Gastrocnemius medialis (tissue), 4 donors: Measurements from ENCODE around the gene DRICH1.
"Not testable (repeated sequence)": the region's sequence is repeated elsewhere in the genome, so short reads cannot be mapped to it uniquely, and the experiment has no call there.

Experiments used
- POLR2A ChIP-seq, 2 donors: fragments of 450-650 bp; IDR thresholded peaks; one replicate each; pipeline ENCODE4 v1.6.1; 2017; ENCODE audit warnings: antibody characterized with exemption in 2 of 2, mild to moderate bottlenecking in 2 of 2, moderate library complexity in 2 of 2
- TF ChIP-seq, protein P1 (sequence below), 5 experiments: fragments of 450-650 bp in 3 of 5; fragments of 200-600 bp in 2 of 5; sonication (generic) in 2 of 5; IDR thresholded peaks in 4 of 5; conservative IDR thresholded peaks in 1 of 5; 1 replicate in 4 of 5; 2 replicates in 1 of 5; pipeline ENCODE4 v1.5.1; 2016 to 2019; ENCODE audit warnings: antibody characterized with exemption in 5 of 5, mild to moderate bottlenecking in 3 of 5, moderate library complexity in 3 of 5

- TF ChIP-seq, protein P1, sequence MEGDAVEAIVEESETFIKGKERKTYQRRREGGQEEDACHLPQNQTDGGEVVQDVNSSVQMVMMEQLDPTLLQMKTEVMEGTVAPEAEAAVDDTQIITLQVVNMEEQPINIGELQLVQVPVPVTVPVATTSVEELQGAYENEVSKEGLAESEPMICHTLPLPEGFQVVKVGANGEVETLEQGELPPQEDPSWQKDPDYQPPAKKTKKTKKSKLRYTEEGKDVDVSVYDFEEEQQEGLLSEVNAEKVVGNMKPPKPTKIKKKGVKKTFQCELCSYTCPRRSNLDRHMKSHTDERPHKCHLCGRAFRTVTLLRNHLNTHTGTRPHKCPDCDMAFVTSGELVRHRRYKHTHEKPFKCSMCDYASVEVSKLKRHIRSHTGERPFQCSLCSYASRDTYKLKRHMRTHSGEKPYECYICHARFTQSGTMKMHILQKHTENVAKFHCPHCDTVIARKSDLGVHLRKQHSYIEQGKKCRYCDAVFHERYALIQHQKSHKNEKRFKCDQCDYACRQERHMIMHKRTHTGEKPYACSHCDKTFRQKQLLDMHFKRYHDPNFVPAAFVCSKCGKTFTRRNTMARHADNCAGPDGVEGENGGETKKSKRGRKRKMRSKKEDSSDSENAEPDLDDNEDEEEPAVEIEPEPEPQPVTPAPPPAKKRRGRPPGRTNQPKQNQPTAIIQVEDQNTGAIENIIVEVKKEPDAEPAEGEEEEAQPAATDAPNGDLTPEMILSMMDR (IDR thresholded peaks at IDR 0.05 in 4 of 5, conservative IDR thresholded peaks at IDR 0.05 in 1 of 5) = not testable (repeated sequence)
- TF ChIP-seq POLR2A (IDR thresholded peaks at IDR 0.05) = not testable (repeated sequence)
Measured at GRCh38 chr22:23595904-23596303, 36.2 kb downstream of the DRICH1 start.
